ENCODE results near the gene ST8SIA3.
"Not testable (repeated sequence)": the region's sequence is repeated elsewhere in the genome, so short reads cannot be mapped to it uniquely, and the experiment has no call there.

The ST8SIA3 gene

DNA sequence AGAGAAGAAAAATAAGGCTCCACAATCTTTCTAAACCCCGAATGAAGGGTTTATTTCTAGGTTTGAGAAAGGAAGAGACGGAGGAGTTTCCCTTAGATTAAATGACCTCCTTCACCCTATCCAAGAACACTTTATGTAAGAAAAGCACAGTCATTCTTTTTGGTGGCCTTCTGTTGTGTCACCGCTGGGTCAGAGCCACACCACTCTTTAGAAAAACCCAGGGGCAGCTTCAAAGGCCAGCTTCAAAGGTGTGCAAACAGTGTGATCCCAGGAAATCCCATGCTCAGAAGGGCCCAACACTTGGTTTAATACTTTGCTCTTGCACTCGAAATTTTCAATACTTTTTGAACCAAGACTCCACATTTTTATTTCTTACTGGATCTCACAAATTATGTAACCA is 7.1 kb downstream of the ST8SIA3 start:
- no peaks in the 10 kb centered on the region for H3K9me3 ChIP-seq (ENCODE audit: control insufficient read depth, low read length)
- peaks cover 3% of the 10 kb centered on the region for H3K27me3 ChIP-seq (replicated peaks; ENCODE audit: control insufficient read depth, insufficient read depth, low read length, poor library complexity, severe bottlenecking)
- H3K27ac ChIP-seq (ENCODE audit: insufficient read depth, low read length, poor library complexity, severe bottlenecking): no peak overlapping the region
- no peaks in the 10 kb centered on the region for H3K4me1 ChIP-seq (ENCODE audit: control insufficient read depth, insufficient read depth, low read length, poor library complexity, severe bottlenecking)
- H3K4me3 ChIP-seq (ENCODE audit: insufficient read depth, low read depth, low read length, poor library complexity, severe bottlenecking): no peak overlapping the region
- no peak for DNase-seq
- no peaks in the 10 kb centered on the region for H3K36me3 ChIP-seq (ENCODE audit: control insufficient read depth, insufficient read depth, low read length)

GRCh38 chr18:57362714-57363113 is 10.4 kb downstream of the ST8SIA3 start:
- Histone ChIP-seq H3K27ac (ENCODE audit: insufficient read depth, low read length, poor library complexity, severe bottlenecking) (no peak overlapping the region), H3K27me3 (replicated peaks; ENCODE audit: control insufficient read depth, insufficient read depth, low read length, poor library complexity, severe bottlenecking) (peaks cover 3% of the 10 kb centered on the region), H3K4me3 (ENCODE audit: insufficient read depth, low read depth, low read length, poor library complexity, severe bottlenecking) (no peak overlapping the region), H3K9me3 (ENCODE audit: control insufficient read depth, low read length) (no peaks in the 10 kb centered on the region), H3K36me3 (ENCODE audit: control insufficient read depth, insufficient read depth, low read length) (no peaks in the 10 kb centered on the region), H3K4me1 (ENCODE audit: control insufficient read depth, insufficient read depth, low read length, poor library complexity, severe bottlenecking) (no peaks in the 10 kb centered on the region)
- no peak for DNase-seq

DNA sequence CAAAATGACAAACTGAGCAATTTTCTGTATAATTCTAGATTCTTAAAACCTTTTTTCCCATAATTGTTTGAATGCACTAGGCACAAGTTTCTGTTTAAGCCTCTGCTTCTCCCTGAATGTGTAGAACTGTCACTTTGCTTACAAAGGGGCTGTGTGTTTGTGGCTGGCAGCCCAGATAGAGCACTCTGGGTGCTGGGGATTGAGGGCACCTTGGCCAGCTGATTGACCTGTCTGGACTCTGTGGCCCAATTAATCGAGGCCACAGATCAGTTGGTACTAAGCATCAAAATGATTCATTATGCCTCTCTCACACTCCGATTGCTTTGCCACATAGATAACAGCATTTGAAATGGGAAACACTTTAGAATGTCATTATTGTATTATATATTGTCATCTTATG is 12.1 kb downstream of the ST8SIA3 start:
- Histone ChIP-seq H3K27me3 (replicated peaks; ENCODE audit: control insufficient read depth, insufficient read depth, low read length, poor library complexity, severe bottlenecking) (peaks cover 3% of the 10 kb centered on the region), H3K4me3 (ENCODE audit: insufficient read depth, low read depth, low read length, poor library complexity, severe bottlenecking) (no peak overlapping the region), H3K4me1 (ENCODE audit: control insufficient read depth, insufficient read depth, low read length, poor library complexity, severe bottlenecking) (no peaks in the 10 kb centered on the region), H3K9me3 (ENCODE audit: control insufficient read depth, low read length) (no peaks in the 10 kb centered on the region), H3K36me3 (ENCODE audit: control insufficient read depth, insufficient read depth, low read length) (no peaks in the 10 kb centered on the region), H3K27ac (ENCODE audit: insufficient read depth, low read length, poor library complexity, severe bottlenecking) (no peak overlapping the region)
- DNase-seq: no peak

- Histone ChIP-seq H3K27me3 (replicated peaks; ENCODE audit: control insufficient read depth, insufficient read depth, low read length, poor library complexity, severe bottlenecking) (no peaks in the 10 kb centered on the region), H3K4me1 (ENCODE audit: control insufficient read depth, insufficient read depth, low read length, poor library complexity, severe bottlenecking) (no peaks in the 10 kb centered on the region), H3K4me3 (ENCODE audit: insufficient read depth, low read depth, low read length, poor library complexity, severe bottlenecking) (no peak overlapping the region), H3K27ac (ENCODE audit: insufficient read depth, low read length, poor library complexity, severe bottlenecking) (no peak overlapping the region), H3K36me3 (ENCODE audit: control insufficient read depth, insufficient read depth, low read length) (no peaks in the 10 kb centered on the region), H3K9me3 (ENCODE audit: control insufficient read depth, low read length) (no peaks in the 10 kb centered on the region)
- no peak for DNase-seq
Observed at GRCh38 chr18:57366528-57367081, 14.2 kb downstream of the ST8SIA3 start.

GRCh38 chr18:57372444-57372843 is 20.1 kb downstream of the ST8SIA3 start:
- H3K4me1 ChIP-seq (ENCODE audit: control insufficient read depth, insufficient read depth, low read length, poor library complexity, severe bottlenecking): no peaks in the 10 kb centered on the region
- no peaks in the 10 kb centered on the region for H3K9me3 ChIP-seq (ENCODE audit: control insufficient read depth, low read length)
- DNase-seq: no peak
- no peaks in the 10 kb centered on the region for H3K27me3 ChIP-seq (replicated peaks; ENCODE audit: control insufficient read depth, insufficient read depth, low read length, poor library complexity, severe bottlenecking)
- H3K27ac ChIP-seq (ENCODE audit: insufficient read depth, low read length, poor library complexity, severe bottlenecking): no peak overlapping the region
- no peak overlapping the region for H3K4me3 ChIP-seq (ENCODE audit: insufficient read depth, low read depth, low read length, poor library complexity, severe bottlenecking)
- no peaks in the 10 kb centered on the region for H3K36me3 ChIP-seq (ENCODE audit: control insufficient read depth, insufficient read depth, low read length)

DNA sequence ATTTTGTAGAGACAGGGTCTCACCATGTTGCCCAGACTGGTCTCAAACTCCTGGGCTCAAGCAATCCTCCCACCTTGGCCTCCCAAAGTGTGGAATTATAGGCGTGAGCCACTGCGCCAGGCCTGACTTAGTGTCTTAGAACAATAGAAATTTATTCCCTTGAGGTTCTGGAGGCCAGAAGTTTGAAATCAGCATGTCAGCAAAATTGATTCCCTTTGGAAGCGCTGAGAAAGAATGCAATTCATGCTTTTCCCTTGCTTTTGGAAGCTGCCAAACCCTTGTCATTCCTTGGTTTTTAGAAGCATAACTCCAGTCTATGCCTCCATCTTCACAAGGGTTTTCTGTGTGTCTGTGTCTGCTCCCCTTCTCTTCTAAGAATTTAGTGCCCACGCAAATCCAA is 20.7 kb downstream of the ST8SIA3 start:
- no peaks in the 10 kb centered on the region for H3K27me3 ChIP-seq (replicated peaks; ENCODE audit: control insufficient read depth, insufficient read depth, low read length, poor library complexity, severe bottlenecking)
- DNase-seq: no peak
- no peaks in the 10 kb centered on the region for H3K9me3 ChIP-seq (ENCODE audit: control insufficient read depth, low read length)
- H3K4me1 ChIP-seq (ENCODE audit: control insufficient read depth, insufficient read depth, low read length, poor library complexity, severe bottlenecking): no peaks in the 10 kb centered on the region
- H3K36me3 ChIP-seq (ENCODE audit: control insufficient read depth, insufficient read depth, low read length): no peaks in the 10 kb centered on the region
- no peak overlapping the region for H3K27ac ChIP-seq (ENCODE audit: insufficient read depth, low read length, poor library complexity, severe bottlenecking)
- no peak overlapping the region for H3K4me3 ChIP-seq (ENCODE audit: insufficient read depth, low read depth, low read length, poor library complexity, severe bottlenecking)

DNA sequence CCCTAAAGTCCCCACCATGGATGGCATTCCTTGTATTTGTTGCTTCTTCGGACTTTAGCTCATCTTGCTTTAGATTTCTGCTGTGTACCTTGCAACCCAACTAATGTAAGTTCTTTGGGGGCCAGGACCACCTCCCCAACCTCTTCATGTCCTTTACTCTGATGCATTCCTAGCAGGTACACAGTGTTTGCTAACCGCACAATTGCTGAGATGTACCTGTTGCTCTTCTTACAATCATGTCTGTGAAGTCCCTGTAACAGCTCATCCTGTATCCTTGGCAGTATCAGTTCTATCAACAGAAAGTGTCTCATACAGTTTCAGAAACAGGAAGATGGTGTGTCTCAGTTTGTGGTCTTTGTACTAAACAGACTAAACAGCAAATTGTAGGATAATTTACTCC is 24.1 kb downstream of the ST8SIA3 start:
- no peaks in the 10 kb centered on the region for H3K27me3 ChIP-seq (replicated peaks; ENCODE audit: control insufficient read depth, insufficient read depth, low read length, poor library complexity, severe bottlenecking)
- no peaks in the 10 kb centered on the region for H3K4me1 ChIP-seq (ENCODE audit: control insufficient read depth, insufficient read depth, low read length, poor library complexity, severe bottlenecking)
- H3K9me3 ChIP-seq (ENCODE audit: control insufficient read depth, low read length): no peaks in the 10 kb centered on the region
- H3K27ac ChIP-seq (ENCODE audit: insufficient read depth, low read length, poor library complexity, severe bottlenecking): no peak overlapping the region
- no peaks in the 10 kb centered on the region for H3K36me3 ChIP-seq (ENCODE audit: control insufficient read depth, insufficient read depth, low read length)
- DNase-seq: no peak
- no peak overlapping the region for H3K4me3 ChIP-seq (ENCODE audit: insufficient read depth, low read depth, low read length, poor library complexity, severe bottlenecking)

GRCh38 chr18:57389271-57389670 is 36.9 kb downstream of the ST8SIA3 start:
- no peaks in the 10 kb centered on the region for H3K27me3 ChIP-seq (replicated peaks; ENCODE audit: control insufficient read depth, insufficient read depth, low read length, poor library complexity, severe bottlenecking)
- DNase-seq: no peak
- H3K4me1 ChIP-seq (ENCODE audit: control insufficient read depth, insufficient read depth, low read length, poor library complexity, severe bottlenecking): no peaks in the 10 kb centered on the region
- H3K4me3 ChIP-seq (ENCODE audit: insufficient read depth, low read depth, low read length, poor library complexity, severe bottlenecking): no peak overlapping the region
- no peak overlapping the region for H3K27ac ChIP-seq (ENCODE audit: insufficient read depth, low read length, poor library complexity, severe bottlenecking)
- H3K36me3 ChIP-seq (ENCODE audit: control insufficient read depth, insufficient read depth, low read length): no peaks in the 10 kb centered on the region
- H3K9me3 ChIP-seq (ENCODE audit: control insufficient read depth, low read length): no peaks in the 10 kb centered on the region

DNA sequence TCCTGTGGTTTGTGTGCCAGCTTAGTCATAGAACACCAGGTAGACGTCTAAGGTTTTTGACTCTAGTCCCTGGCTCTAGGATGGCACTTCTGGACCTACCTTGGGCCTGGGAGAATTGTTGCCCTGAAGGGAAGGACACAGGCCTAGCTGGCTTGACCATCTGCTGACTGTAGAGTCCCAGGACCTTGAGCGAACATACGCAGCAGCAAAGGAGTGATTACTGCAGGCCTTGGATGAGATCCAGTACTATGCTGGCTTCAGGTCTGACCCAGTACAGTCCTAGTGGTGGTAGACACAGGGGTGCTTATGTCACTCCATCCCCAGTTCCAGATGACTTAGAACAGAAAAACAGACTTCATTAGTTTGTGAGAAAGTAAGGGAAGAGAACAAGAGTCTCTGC is 37.7 kb downstream of the ST8SIA3 start:
- H3K4me3 ChIP-seq (ENCODE audit: insufficient read depth, low read depth, low read length, poor library complexity, severe bottlenecking): no peak overlapping the region
- H3K4me1 ChIP-seq (ENCODE audit: control insufficient read depth, insufficient read depth, low read length, poor library complexity, severe bottlenecking): no peaks in the 10 kb centered on the region
- no peaks in the 10 kb centered on the region for H3K9me3 ChIP-seq (ENCODE audit: control insufficient read depth, low read length)
- no peaks in the 10 kb centered on the region for H3K27me3 ChIP-seq (replicated peaks; ENCODE audit: control insufficient read depth, insufficient read depth, low read length, poor library complexity, severe bottlenecking)
- no peak overlapping the region for H3K27ac ChIP-seq (ENCODE audit: insufficient read depth, low read length, poor library complexity, severe bottlenecking)
- no peaks in the 10 kb centered on the region for H3K36me3 ChIP-seq (ENCODE audit: control insufficient read depth, insufficient read depth, low read length)
- no peak for DNase-seq

DNA sequence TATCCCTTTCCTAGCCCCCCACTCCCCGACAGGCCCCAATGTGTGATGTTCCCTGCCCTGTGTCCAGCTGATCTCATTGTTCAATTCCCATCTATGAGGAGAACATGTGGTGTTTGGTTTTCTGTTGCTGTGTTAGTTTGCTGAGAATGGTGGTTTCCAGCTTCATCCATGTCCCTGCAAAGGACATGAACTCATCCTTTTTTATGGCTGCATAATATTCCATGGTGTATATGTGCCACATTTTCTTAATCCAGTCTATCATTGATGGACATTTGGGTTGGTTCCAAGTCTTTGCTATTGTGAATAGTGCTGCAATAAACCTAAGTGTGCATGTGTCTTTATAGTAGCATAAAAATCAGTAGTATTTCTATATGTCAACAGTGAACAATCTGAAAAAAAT is 42.4 kb downstream of the ST8SIA3 start:
- not testable (repeated sequence) for H3K27ac ChIP-seq (ENCODE audit: insufficient read depth, low read length, poor library complexity, severe bottlenecking); H3K4me1 ChIP-seq (ENCODE audit: control insufficient read depth, insufficient read depth, low read length, poor library complexity, severe bottlenecking); DNase-seq; H3K36me3 ChIP-seq (ENCODE audit: control insufficient read depth, insufficient read depth, low read length); H3K9me3 ChIP-seq (ENCODE audit: control insufficient read depth, low read length); H3K4me3 ChIP-seq (ENCODE audit: insufficient read depth, low read depth, low read length, poor library complexity, severe bottlenecking); H3K27me3 ChIP-seq (replicated peaks; ENCODE audit: control insufficient read depth, insufficient read depth, low read length, poor library complexity, severe bottlenecking)

- not testable (repeated sequence) for H3K36me3 ChIP-seq (ENCODE audit: control insufficient read depth, insufficient read depth, low read length); DNase-seq; H3K4me3 ChIP-seq (ENCODE audit: insufficient read depth, low read depth, low read length, poor library complexity, severe bottlenecking); H3K27me3 ChIP-seq (replicated peaks; ENCODE audit: control insufficient read depth, insufficient read depth, low read length, poor library complexity, severe bottlenecking); H3K9me3 ChIP-seq (ENCODE audit: control insufficient read depth, low read length); H3K27ac ChIP-seq (ENCODE audit: insufficient read depth, low read length, poor library complexity, severe bottlenecking); H3K4me1 ChIP-seq (ENCODE audit: control insufficient read depth, insufficient read depth, low read length, poor library complexity, severe bottlenecking)
Observed at GRCh38 chr18:57396831-57397230, 44.5 kb downstream of the ST8SIA3 start.

All from effector memory CD4-positive, alpha-beta T cell (primary cell).